ENCODE measurements around the gene RPS2.

Gene RPS2

DNA sequence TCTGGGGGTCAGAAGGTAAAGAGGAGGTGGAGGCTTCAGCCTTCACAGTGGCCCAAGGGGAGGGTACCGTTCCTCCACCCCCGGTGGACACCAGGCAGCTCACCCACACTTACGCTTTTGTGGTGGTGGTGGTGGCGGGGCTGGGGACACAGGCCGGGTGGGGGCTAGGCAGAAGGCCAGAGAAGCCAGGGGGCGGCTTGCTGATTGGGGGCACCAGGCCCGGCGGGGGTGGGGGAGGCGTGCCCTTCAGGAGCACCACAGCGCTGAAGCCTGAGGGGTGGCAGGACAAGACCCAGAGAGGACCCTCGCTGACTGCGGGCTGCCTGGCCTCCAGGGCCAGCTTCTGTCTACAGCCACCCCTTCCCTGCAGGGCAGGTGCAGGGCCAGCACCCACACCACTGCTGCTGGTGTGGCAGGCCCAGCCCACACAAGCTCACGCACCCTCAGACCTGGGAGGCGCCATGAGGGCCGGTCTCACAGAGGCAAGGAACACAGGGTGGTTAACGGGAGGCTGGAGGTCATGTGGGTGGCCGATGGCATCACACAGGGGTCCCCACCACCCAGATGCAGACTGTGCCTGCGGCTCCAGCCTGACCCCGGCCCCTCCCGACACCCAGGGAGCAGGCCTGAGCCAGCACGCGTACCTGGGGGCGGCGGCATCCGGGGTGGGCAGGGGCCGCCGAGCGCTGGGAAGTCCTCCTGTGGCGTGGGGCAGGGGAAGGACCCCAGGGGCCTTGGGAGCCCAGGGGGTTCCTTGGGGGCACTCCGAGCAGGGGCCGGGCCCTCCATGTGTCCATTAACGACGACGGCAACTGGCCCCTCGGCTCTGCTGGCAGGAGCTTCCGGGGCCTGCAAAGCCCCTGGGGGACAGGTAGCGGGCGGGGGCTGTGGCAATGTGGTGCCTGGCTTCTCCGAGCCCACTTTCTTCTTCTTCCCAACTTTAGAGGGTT, 34.5 kb upstream of the RPS2 start:
- no peak for DNase-seq

DNA sequence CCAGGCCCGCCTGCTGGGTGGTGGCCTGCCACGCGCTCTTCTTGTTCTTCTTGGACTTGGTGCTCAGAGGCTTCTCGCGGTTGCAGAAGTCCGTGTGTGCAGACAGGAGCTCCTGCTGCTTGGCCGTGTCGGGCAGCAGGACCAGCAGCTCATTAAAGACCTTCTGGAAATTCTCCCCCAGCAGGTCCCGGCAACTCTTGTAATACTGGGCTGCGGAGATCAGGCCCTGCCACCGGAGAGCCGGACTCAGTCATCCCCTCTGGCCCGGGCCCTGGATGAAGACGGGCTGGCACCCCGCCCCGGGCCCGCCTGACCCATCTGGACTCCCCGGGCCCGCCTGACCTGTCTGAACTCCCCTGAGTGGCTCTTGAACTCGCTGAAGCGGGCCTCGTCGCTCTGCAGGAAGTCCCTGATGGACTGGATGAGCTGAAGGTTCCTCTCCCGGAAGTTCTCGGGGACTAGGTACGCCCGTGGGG, 33.8 kb upstream of the RPS2 start:
- no peak for DNase-seq

DNA sequence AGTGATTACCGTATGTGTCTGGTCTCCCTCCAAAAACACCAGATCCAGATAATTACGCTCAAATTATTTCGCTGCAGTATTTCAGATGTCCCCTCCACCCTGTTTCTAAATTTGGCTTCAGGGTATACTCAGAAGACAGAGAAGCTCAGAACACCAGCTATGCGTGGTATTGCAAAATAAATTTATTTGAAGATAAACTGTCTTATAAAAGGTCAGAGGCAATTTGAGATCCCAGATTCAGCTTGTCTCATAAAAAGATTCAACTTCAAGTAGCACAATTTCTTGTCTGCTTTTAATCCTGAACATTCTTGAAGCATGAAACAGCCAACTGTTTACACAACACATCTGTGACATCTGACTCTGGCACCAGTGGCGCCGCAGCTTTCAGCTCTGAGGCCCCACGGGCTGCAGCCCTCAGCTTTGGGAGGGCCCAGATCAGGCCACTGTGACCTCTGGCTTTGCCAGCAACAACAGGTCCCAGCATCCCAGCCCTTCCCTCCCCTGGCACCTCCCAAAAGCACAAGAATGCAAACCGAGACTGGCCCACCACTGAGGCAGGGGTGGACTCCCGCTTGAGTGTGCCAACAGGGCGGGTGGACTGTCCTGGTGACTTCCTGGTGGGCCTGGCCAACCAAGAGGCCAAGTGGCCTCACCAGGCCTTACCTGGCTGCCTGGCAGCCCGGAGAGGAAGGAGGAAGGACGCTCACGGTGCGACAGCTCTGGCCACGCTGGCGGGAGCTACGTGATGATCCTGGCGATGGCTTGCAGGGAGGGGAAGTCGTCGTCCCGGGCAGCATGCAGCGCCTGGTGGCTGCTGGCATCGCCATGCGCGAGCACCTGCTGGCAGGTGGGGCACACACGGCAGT, 33.1 kb upstream of the RPS2 start:
- no peak for DNase-seq

DNA sequence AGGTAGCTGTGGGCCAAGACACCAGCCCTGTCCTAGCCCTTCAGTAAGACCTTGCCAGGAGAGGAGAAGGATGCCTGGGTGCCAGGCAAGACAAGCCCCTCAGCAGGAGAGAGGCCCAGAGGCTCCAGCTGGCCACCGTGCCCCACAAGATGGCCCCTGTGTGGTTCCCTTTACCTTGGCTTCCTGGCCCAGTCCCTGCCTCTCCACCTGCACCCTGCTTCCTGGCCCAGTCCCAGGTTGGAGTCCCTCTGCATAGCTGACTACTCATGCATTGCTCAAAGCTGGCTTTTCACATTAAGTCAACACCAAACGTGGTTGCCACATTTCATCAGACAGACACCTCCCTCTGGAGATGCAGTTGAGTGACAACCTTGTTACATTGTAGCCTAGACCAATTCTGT, 29.1 kb upstream of the RPS2 start:
- no peak for DNase-seq

DNA sequence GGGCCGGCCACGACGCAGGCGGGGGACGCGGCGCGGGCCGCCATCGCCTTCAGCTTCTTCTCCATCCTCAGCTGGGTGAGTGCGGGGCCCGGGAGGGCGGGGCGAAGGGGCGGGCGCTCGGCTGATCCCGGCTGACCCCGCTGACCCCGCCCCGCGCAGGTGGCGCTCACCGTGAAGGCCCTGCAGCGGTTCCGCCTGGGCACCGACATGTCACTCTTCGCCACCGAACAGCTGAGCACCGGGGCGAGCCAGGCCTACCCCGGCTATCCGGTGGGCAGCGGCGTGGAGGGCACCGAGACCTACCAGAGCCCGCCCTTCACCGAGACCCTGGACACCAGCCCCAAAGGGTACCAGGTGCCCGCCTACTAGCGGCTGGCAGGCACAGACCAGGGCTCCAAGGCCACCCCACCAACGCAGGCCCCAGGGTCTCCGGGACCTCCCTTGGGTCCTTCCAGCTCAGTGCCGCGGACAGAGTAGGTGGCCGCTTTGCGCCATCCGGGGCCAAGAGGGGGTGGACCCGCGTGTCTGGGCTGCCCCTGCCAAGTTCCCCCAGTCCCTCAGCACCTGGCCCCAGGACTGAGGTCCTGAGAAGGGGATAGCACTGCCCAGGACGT, 28.2 kb upstream of the RPS2 start:
- DNase-seq, result no peak

DNA sequence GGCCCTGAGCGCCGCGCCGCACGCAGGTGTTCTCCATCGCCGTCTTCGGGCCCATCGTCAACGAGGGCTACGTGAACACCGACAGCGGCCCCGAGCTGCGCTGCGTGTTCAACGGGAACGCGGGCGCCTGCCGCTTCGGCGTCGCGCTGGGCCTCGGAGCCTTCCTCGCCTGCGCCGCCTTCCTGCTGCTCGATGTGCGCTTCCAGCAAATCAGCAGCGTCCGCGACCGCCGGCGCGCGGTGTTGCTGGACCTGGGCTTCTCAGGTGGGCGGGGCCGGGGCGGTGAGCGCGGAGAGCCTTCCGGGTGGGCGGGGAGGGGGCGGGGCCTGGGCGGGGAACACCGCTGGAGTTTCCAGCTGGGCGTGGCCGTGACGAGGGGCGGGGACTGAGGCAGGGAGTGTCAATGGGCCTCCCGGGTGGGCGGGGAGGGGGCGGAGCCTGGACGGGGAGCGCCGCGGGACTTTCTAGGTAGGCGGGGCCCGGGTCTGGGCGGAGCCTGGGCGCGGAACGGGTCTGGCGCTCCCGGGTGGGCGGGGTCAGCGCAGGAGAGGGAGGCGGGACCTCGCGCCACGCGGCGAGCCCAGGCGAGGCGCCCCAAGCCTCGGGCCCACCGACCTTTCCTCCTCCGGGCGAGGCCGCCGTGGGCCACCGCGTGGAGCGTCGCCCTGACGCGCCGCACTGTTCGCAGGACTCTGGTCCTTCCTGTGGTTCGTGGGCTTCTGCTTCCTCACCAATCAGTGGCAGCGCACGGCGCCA, 27.5 kb upstream of the RPS2 start:
- DNase-seq, result no peak

DNA sequence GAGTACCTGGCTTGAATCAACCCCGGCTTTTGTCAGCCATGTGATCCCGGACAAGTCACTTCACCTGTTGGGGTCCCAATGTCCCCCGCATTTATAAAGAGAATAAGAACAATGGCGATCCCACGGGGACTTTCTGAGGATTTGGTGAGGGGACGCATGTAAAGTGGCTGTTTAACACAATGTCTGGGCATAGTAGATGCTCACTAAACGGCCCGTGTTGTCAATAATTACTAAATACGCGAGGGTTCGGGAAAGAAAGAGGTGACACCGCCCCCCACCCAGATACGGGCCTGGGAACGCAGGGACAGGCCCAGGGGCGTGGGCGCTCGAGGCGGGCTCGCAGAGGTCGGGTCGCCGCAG, 26.9 kb upstream of the RPS2 start:
- DNase-seq, result no peak

DNA sequence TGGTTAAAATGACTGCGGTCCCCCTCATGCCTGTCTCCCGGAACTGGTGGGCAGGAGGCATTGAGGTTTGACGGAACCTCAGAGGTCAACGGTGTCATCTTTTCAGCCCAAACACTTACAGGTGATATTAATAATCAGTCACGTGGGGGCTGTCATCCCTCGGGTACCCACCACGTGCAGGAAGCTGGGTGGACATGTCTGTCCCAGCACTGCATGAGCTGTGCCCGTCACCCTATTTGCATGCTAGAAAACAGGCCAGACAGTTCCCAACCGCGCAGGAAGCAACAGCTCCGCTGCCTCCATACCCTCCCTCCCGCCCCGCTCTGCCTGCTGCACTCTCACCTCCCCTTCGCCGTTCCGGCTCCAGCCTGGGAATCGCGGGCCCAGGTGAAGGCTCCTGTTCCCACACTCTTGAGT, 26.5 kb upstream of the RPS2 start:
- no peak for DNase-seq

DNA sequence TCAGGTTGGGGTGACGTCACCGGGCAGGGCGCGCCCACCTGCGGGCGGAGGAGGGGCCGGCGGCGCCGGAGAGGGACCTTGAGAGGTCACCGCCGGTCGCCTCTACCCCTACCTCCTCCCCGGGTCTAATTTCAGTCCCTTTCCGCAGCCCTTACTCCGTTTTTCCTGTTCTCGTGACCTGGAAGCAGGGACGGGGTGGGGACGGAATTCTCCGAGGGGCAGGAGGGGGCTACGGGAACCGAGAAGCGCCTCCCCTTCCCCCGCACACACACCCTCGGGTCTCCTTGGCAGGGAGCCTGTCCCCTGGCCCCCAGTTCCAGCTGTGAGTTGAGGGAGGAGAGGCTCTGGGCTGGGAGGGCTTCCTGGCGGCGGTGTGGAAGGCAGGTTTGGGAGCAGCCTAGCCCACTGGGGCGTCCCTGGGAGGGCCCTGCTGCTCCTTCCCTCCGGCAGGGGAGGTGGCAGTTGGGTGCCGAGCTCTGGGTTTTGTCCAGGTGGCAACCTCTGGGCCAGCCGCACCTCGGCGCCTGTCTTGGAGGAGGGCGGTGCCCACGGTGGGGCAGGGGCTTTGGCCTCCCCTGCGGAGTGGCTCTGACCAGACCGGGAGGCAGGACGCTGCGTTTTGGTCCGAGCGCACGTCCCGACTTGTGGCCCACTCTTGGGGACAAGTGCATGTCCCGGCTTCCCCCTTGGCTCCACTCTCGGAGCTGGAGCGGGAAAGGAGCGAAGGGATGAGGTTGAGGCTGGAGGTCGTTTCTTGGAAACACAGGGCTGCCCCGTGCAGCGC, 25.9 kb upstream of the RPS2 start:
- peak; percentile 62 for DNase-seq

DNA sequence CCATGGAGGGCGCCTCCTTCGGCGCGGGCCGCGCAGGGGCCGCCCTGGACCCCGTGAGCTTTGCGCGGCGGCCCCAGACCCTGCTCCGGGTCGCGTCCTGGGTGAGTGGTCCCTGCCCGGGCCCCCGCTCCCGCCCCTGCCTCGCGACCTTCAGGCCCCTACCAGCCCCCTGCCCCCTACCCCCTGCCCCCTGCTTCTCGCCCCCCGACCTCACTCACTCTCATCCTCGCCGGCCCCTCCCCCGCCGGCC, 25.4 kb upstream of the RPS2 start:
- DNase-seq, result no peak

DNA sequence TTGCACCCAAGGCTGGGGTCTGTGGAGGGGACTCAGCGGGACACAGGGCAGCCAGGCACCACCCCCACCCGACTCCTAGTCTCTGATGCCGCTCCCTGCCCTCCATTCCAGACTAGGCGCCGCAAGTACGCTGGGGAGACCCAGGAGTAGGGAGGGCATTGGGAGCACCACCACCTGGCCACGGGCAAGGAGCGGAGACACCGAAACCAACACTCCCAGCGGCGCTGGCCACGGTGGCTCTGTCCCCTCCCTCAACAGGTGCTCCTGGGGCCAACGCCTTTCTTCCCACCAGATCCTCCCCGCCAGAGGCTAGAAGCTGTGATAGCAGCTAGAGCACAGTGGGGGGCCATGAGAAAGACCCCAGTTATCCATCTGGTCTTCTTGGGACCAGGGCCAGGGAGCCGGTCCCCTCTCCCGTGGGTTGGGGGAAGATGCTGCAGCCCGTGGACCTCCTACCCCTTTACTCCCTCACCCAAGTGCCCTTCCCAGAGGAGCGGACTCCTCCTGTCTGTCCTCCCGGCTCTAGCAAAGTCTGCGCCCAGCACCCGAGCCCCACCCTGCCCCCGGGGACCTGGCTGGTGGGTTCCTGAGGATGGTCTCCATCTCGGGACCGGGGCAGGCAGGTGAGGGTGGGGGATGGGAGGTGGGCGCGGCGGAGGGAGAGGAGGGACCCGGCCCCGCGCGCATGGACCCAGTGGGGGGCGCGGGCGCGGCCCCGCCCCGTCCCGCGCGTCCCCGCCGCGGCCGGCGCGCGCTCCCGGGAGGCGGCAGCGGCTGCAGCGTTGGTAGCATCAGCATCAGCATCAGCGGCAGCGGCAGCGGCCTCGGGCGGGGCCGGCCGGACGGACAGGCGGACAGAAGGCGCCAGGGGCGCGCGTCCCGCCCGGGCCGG, 24.8 kb upstream of the RPS2 start, which contains the start of gene SYNGR3:
Gene SYNGR3 (plus strand): TSS at position 762 of the 892 bp plus-strand sequence. CDS start 133 bp downstream, outside the sequence.
- peak; percentile 64 for DNase-seq

DNA sequence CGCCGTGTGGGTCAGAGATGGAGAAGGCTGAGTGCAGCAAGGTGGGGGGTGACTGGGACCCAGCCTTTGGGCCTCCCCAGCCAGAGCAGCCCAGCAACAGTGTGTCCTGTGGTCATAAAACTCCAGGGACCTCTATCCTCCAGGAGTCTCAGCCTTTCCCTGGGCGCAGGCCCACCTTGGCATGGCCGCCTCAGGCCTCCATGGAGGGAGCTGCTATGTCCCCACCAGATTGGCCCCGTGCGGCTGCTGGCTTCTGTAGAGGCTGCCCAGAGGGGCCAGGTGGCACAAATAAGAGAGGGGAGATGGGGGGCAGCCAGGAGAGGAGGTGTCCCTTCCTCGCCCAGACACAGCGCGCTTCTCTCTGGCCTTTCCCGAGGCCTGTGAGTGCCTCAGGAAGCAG, 22.6 kb upstream of the RPS2 start:
- no peak for DNase-seq

DNA sequence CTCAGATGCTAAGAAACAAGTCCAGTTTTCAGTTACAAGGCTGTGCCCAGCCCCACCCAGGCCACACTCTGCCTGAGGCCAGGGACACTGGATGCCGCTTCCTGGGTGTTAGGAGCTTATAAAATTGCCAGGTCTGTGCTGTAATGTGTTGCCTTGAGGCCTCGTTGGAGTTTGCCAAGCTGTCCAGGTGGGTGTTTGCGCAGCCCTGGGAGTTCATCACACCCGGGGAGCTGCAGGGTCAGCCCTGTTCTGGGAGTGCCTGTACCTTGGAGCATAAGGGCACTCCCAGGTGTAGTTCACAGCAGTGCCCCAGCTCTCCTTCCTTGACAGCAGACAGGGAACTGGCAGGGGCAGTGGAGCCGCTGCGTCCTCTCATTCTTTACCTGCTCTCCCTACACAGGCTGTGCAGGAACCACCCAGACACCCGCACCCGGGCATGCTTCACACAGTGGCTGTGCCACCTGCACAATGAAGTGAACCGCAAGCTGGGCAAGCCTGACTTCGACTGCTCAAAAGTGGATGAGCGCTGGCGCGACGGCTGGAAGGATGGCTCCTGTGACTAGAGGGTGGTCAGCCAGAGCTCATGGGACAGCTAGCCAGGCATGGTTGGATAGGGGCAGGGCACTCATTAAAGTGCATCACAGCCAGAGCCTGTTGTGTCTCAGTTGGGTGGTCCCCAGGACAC, 21.0 kb upstream of the RPS2 start:
- no peak for DNase-seq

DNA sequence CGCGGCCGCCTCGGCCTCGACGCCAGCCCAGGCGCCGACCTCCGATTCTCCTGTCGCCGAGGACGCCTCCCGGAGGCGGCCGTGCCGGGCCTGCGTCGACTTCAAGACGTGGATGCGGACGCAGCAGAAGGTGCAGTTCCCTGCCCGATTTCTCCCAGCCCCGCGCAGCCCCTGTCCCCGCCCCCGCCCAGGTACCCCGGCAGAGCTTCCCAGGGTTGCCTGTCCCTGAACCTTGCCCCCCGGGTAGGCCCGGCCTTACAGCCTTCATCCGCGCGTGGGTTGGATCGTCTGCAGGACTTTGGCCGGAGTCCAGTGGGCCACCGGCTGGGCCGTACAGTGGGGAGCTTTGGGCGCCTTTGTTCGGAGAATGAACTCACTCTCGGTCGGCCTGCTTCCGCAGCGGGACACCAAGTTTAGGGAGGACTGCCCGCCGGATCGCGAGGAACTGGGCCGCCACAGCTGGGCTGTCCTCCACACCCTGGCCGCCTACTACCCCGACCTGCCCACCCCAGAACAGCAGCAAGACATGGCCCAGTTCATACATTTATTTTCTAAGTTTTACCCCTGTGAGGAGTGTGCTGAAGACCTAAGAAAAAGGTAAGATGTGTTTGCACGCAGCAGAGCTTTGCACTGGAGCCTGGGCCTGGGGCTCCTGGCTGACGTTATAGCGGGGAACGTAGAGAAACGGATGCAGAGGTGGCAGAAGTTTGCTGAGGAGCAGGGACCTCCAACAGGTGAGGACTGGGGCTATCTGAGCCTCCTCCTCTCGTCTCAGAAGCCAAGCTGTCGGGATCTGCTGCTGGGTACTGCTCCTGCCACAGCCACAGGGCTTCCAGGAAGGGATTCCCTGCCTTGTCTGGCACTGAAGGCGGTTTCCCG, 20.0 kb upstream of the RPS2 start:
- DNase-seq, result no peak

DNA sequence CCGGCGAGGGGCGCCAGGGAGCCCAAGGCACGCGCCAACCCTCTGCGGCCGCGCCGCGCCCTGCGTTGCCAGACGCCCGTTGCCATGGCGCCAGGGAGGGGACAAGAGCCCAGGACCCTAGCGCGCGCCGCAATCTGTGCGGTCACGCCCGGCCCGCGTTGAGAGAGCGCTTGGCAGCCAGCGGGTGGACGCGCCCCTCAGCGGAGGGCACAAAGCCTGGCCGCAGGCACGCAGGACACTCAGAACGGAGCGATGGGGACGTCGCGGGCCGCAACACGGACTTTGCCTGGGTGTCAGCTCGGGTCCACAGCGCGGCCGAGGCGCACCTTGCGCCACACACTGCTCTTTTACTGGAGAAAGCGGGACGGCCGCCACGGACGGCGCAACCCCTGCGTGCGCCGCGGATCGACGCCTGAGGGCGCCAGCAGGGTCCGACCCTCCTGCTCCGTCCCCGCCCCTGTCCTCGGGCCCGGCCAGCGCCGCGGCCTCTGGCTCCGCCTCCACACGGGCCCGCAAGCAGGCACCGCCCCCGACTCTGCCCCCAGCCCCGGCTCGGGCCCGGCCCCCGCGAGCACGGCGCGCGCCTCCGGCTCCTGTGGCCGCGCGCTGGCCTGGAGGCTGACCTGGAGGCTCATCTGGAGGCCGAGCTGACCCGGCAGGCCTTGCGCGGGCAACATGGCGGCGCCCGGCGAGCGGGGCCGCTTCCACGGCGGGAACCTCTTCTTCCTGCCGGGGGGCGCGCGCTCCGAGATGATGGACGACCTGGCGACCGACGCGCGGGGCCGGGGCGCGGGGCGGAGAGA, 19.1 kb upstream of the RPS2 start, which contains the start of gene GFER:
Gene GFER (plus strand): TSS at position 650 of the 803 bp plus-strand sequence. CDS start 26 bp downstream, at position 676.
- DNase-seq, result peak; percentile 88

DNA sequence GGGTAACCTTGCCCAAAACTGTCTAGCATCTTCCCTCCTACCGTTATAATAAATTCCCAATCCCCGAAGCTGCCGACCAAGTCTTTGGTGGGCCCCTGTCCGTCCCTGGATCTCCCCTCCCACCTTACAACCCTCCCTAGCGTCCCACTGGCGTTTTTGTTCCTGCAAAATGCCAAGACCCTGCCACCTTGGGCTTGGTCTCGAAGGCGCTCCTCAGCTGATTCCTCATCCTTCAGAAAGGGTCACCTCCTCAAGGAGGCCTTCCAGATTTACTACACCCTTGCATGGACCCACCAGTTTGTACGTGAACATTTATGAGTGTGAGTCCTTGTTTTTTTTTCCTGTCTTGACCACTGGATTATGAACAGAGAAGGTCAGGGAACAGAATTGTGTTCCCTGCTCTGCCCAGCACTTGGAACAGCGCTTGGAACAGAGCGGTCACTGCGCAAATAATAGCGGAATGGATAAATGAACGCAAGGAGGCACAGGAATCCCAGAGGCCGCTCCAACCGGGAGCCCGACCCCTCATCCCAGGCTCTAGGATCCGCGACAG, 18.4 kb upstream of the RPS2 start:
- DNase-seq, result no peak

DNA sequence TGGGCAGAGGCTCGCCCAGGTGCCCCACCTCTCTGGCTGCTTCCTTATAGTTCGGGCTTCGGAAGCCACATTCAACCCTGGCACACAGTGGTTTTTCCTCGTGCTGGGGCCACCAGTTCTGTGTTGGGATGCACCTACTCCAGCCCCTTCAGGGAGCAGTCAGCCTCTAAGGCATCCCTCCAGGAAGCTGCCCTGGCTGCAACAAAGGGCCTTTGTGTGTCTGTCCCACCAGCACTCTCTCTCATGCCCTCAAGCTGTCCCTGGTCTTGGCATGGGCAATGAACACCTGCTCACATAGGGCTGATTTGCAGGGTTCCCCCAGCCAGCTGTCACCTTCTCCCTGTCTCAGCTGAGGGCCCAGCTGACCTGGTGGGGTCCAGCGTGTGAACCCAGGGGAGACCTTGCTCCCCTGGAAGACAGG, 17.4 kb upstream of the RPS2 start:
- DNase-seq, result peak; percentile 22

DNA sequence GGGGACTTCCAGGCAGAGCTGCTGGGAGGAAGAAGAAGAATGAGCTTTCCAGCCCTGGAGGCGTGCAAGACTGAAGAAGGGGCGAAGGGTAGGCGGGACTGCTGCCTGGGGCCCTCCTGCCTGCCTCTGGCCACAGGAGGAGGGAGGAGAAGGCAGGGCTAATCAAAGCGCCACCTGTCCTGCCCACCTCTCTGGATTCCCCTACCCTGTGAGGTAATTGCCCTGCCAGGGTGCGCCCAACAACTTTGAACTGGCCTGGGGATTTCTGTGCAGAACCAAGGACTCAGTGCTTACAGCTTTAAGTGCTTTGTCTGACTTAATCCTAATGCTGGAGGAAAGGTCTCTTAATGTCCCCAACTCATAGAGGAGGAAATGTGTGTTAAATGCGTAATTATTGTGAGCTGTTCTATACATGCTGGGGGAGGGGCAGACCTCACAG, 16.8 kb upstream of the RPS2 start, which contains the start of gene NOXO1:
Gene NOXO1 (minus strand): TSS at position 72 of the 439 bp plus-strand sequence. CDS start 290 bp downstream, outside the sequence.
- no peak for DNase-seq
